Motor neuron (in vitro differentiated cells): ENCODE measurements around the gene IBSP. TPM values are rescaled to one million over a fixed set of nuclear protein-coding genes. Genes with fewer than 3 reads are reported as not detected.

Experiments
- ATAC-seq, 8 experiments: fragments of 200-7000 bp; cut with Tn5 transposase; replicated peaks in 6 of 8; 2 replicates each; pipeline ENCODE4 v1.8.0; 2021; ENCODE audit warnings: mild to moderate bottlenecking in 8 of 8, moderate library complexity in 8 of 8
- H3K27ac ChIP-seq, 2 donors: fragments of 250-450 bp; sonication (Bioruptor Pico); 2 replicates each; pipeline ENCODE4 v1.9.0; 2021; ENCODE audit warnings: antibody characterized with exemption in 2 of 2, mild to moderate bottlenecking in 2 of 2, moderate library complexity in 1 of 2
- H3K4me1 ChIP-seq, 2 donors: fragments of 250-450 bp; sonication (Bioruptor Pico); replicated peaks in 1 of 2; 2 replicates each; pipeline ENCODE4 v1.6.1; 2021; ENCODE audit warnings: antibody characterized with exemption in 2 of 2, mild to moderate bottlenecking in 2 of 2, moderate library complexity in 1 of 2
- H3K4me3 ChIP-seq, 5 donors: fragments of 250-450 bp; sonication (Bioruptor Pico); 2 replicates each; pipeline ENCODE4 v1.9.0; 2021; ENCODE audit warnings: antibody characterized with exemption in 5 of 5, mild to moderate bottlenecking in 5 of 5, moderate library complexity in 4 of 5
- WGBS, 10 experiments: fragments of 450-650 bp; shearing (Covaris generic); methylation state at CpG; one replicate each; pipeline ENCODE4 v1.0.0; 2022; 5-methylcytosine and 5-hydroxymethylcytosine counted together
- in situ Hi-C, 9 experiments: fragments of 400-800 bp; cut with MboI; loops; one replicate each; pipeline ENCODE4 v1.15.0; 2021; ENCODE audit warnings: low sequenced_read_pairs in 9 of 9, low pct_unique_long_range_greater_than_20kb in 2 of 9; ENCODE audit not compliant: unreplicated experiment in 9 of 9
- total RNA-seq, 8 experiments: library from RNA; unstranded; fragments of 300-600 nt; gene quantifications; 2 replicates each; pipeline versions ENCODE4 v1.2.3 to v1.2.4, GENCODE V29; 2022

The IBSP gene
- total RNA-seq, result 1 to 10 TPM in 3 of 8 experiments, under 1 TPM in 3, not detected in 2; 0.14 to 6.0 (median 1.5) TPM

- 0 to 83% (median 66%) methylated on average over 2 to 4 of the region's 4 CpGs; no CpG with 5 or more reads in 1 of the 10 experiments for WGBS, 10 experiments
- Histone ChIP-seq H3K4me1 (no peaks in the 10 kb centered on the region), H3K4me3 (no peak within 1 kb of the TSS), H3K27ac (no peak within 1 kb of the TSS)
- in situ Hi-C loops, result no loop called here
- peak in 3 of 8 experiments; percentile 76 to 97 (median 82) for ATAC-seq
Measured at GRCh38 chr4:87799301-87800113, at the start of gene IBSP. TSS of gene IBSP (plus strand) at chr4:87799554. CDS start at chr4:87802362, 2,808 bp downstream.

GRCh38 chr4:87749883-87750282 is 49.5 kb upstream of the IBSP start:
- Histone ChIP-seq H3K4me1 (no peaks in the 10 kb centered on the region), H3K27ac (no peak overlapping the region), H3K4me3 (no peak overlapping the region)
- ATAC-seq, result no peak
- in situ Hi-C loops, result no loop called here
- WGBS, 10 experiments, result 60 to 100% (median 80%) methylated on average over 1 to 2 of the region's 2 CpGs; no CpG with 5 or more reads in 3 of the 10 experiments

- in situ Hi-C loops, result no loop called here
- no peak for ATAC-seq
- WGBS, 10 experiments, result 0 to 100% (median 50%) methylated on average over 1 to 2 of the region's 2 CpGs; no CpG with 5 or more reads in 1 of the 10 experiments
- Histone ChIP-seq H3K27ac (no peak overlapping the region), H3K4me3 (no peak overlapping the region), H3K4me1 (no peaks in the 10 kb centered on the region)
Measured at GRCh38 chr4:87758270-87758669, 41.1 kb upstream of the IBSP start.

GRCh38 chr4:87762311-87762710 is 37.0 kb upstream of the IBSP start:
- H3K4me3 ChIP-seq, result no peak overlapping the region
- no peaks in the 10 kb centered on the region for H3K4me1 ChIP-seq
- ATAC-seq, result no peak
- H3K27ac ChIP-seq, result no peak overlapping the region
- in situ Hi-C loops, result no loop called here
- WGBS, 10 experiments, result 4 to 100% (median 90%) methylated on average over 1 to 3 of the region's 3 CpGs

- H3K27ac ChIP-seq, result no peak overlapping the region
- no peak for ATAC-seq
- no peak overlapping the region for H3K4me3 ChIP-seq
- WGBS, 10 experiments, result 20 to 100% (median 83%) methylated on average over 1 to 2 of the region's 2 CpGs; no CpG with 5 or more reads in 1 of the 10 experiments
- no peaks in the 10 kb centered on the region for H3K4me1 ChIP-seq
- in situ Hi-C loops, result no loop called here
Measured at GRCh38 chr4:87781569-87781968, 17.8 kb upstream of the IBSP start.

GRCh38 chr4:87783781-87784180 is 15.6 kb upstream of the IBSP start:
- in situ Hi-C loops, result no loop called here
- H3K27ac ChIP-seq, result no peak overlapping the region
- no peaks in the 10 kb centered on the region for H3K4me1 ChIP-seq
- ATAC-seq, result peak in 1 of 8 experiments; percentile 8
- no peak overlapping the region for H3K4me3 ChIP-seq
- 50 to 100% (median 85%) methylated on average over 1 to 2 of the region's 2 CpGs; no CpG with 5 or more reads in 2 of the 10 experiments for WGBS, 10 experiments

GRCh38 chr4:87785731-87786509 is 13.4 kb upstream of the IBSP start:
- no peaks in the 10 kb centered on the region for H3K4me1 ChIP-seq
- no peak overlapping the region for H3K27ac ChIP-seq
- ATAC-seq, result no peak
- 52 to 100% (median 80%) methylated on average over 1 to 12 of the region's 15 CpGs for WGBS, 10 experiments
- H3K4me3 ChIP-seq, result no peak overlapping the region
- in situ Hi-C loops, result no loop called here

- in situ Hi-C loops, result no loop called here
- no peak for ATAC-seq
Measured at GRCh38 chr4:87802858-87803257, 3.5 kb downstream of the IBSP start.

GRCh38 chr4:87803421-87803820 is 4.1 kb downstream of the IBSP start:
- 50 to 100% (median 86%) methylated on average over 1 to 2 of the region's 2 CpGs for WGBS, 10 experiments
- Histone ChIP-seq H3K4me3 (no peak overlapping the region), H3K4me1 (no peaks in the 10 kb centered on the region), H3K27ac (no peak overlapping the region)
- in situ Hi-C loops, result no loop called here
- ATAC-seq, result no peak

More at GRCh38 chr4:87802858-87803257, 3.5 kb downstream of the IBSP start:
- Histone ChIP-seq H3K4me3 (no peak overlapping the region), H3K4me1 (no peaks in the 10 kb centered on the region), H3K27ac (no peak overlapping the region)

GRCh38 chr4:87804871-87805270 is 5.5 kb downstream of the IBSP start:
- H3K4me1 ChIP-seq, result no peaks in the 10 kb centered on the region
- ATAC-seq, result no peak

GRCh38 chr4:87805971-87806370 is 6.6 kb downstream of the IBSP start:
- H3K4me1 ChIP-seq, result no peaks in the 10 kb centered on the region
- WGBS, 10 experiments, result 20 to 100% (median 85%) methylated on average over 1 to 2 of the region's 2 CpGs; no CpG with 5 or more reads in 1 of the 10 experiments
- ATAC-seq, result no peak
- H3K27ac ChIP-seq, result no peak overlapping the region
- in situ Hi-C loops, result no loop called here
- no peak overlapping the region for H3K4me3 ChIP-seq

More at GRCh38 chr4:87804871-87805270, 5.5 kb downstream of the IBSP start:
- Histone ChIP-seq H3K4me3 (no peak overlapping the region), H3K27ac (no peak overlapping the region)
- WGBS, 10 experiments, result 17 to 80% (median 56%) methylated on average over 1 to 2 of the region's 2 CpGs; no CpG with 5 or more reads in 1 of the 10 experiments
- in situ Hi-C loops, result no loop called here

- Histone ChIP-seq H3K4me1 (no peaks in the 10 kb centered on the region), H3K27ac (no peak overlapping the region), H3K4me3 (no peak overlapping the region)
- in situ Hi-C loops, result no loop called here
- WGBS, 10 experiments, result 13 to 100% (median 88%) methylated on average over 1 to 3 of the region's 3 CpGs; no CpG with 5 or more reads in 1 of the 10 experiments
- no peak for ATAC-seq
Measured at GRCh38 chr4:87806520-87806919, 7.2 kb downstream of the IBSP start.

- Histone ChIP-seq H3K4me1 (no peaks in the 10 kb centered on the region), H3K4me3 (no peak overlapping the region), H3K27ac (no peak overlapping the region)
- peak in 1 of 8 experiments; percentile 41 for ATAC-seq
- WGBS, 10 experiments, result 38 to 100% (median 77%) methylated on average over 1 to 3 of the region's 3 CpGs; no CpG with 5 or more reads in 1 of the 10 experiments
- in situ Hi-C loops, result no loop called here
Measured at GRCh38 chr4:87807402-87807801, 8.0 kb downstream of the IBSP start.
